Cardiac fibroblast (primary cell): Measurements from ENCODE around the gene TAS1R2.
"Not testable (repeated sequence)": the region's sequence is repeated elsewhere in the genome, so short reads cannot be mapped to it uniquely, and the experiment has no call there.

Experiments
- DNase-seq, 2 donors: peaks; one replicate each; pipeline versions ENCODE4 v3.0.0 to v3.0.0-alpha.2; 2010; ENCODE audit warnings: low read depth in 2 of 2
- H3K4me3 ChIP-seq, 2 donors: replicated peaks in 1 of 2; 1 replicate in 1 of 2; 2 replicates in 1 of 2; pipeline ENCODE4 v1.5.1; 2011; ENCODE audit warnings: low read depth in 2 of 2, low read length in 2 of 2, mild to moderate bottlenecking in 2 of 2, moderate library complexity in 1 of 2
- TF ChIP-seq, protein P1 (sequence below): IDR thresholded peaks from one replicate; pipeline ENCODE4 v1.5.1; 2011; ENCODE audit warnings: low read depth, mild to moderate bottlenecking, low read length, inconsistent platforms

Gene TAS1R2

GRCh38 chr1:18854331-18855025, 5.0 kb downstream of the TAS1R2 start:
- DNase-seq, result no peak
- no peak overlapping the region for H3K4me3 ChIP-seq
- TF ChIP-seq, protein P1, sequence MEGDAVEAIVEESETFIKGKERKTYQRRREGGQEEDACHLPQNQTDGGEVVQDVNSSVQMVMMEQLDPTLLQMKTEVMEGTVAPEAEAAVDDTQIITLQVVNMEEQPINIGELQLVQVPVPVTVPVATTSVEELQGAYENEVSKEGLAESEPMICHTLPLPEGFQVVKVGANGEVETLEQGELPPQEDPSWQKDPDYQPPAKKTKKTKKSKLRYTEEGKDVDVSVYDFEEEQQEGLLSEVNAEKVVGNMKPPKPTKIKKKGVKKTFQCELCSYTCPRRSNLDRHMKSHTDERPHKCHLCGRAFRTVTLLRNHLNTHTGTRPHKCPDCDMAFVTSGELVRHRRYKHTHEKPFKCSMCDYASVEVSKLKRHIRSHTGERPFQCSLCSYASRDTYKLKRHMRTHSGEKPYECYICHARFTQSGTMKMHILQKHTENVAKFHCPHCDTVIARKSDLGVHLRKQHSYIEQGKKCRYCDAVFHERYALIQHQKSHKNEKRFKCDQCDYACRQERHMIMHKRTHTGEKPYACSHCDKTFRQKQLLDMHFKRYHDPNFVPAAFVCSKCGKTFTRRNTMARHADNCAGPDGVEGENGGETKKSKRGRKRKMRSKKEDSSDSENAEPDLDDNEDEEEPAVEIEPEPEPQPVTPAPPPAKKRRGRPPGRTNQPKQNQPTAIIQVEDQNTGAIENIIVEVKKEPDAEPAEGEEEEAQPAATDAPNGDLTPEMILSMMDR, result no peak

DNA sequence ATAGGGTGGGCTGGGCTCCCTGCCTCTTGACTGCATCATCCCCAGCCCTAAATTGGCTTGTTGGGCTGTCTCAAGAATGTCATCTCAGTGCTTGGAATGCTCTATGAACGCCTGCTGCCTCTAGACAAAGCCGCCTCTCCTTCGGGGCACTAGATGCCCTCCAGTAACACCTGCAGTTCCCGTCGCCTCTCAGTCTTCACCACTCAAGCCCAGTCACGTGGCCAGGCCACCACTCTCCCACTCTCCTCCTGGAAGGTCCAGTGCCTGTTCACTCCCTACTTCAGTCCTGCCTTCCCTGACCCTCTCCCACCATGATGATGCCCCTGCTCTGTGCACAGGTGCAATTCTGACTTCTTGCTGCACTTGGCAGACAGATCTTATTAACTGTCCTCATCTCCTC, 7.0 kb downstream of the TAS1R2 start:
- DNase-seq, result no peak
- no peak overlapping the region for H3K4me3 ChIP-seq
- TF ChIP-seq, protein P1, result no peak

DNA sequence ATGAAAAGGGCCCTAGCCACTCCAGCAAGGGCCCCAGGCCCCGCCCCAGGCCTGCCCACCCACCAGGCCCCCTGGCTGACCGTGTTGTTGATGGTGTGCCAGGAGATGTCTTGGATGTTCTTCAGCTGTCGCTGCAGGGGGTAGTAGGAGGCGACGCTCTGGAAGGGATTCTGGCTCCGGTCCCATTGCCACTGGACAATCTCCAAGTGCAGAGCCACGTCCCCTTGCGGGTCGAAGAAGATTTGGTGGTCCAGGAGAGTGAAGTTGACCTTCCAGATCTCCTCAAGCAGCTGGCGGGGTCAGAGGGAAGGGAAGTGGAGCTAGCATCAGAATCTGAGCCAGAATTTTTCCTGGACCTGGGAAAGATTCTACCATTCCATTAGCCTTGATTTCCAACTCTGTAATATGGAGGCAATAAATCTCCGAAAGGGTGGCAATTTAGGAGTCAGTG, 10.2 kb downstream of the TAS1R2 start:
- no peak overlapping the region for H3K4me3 ChIP-seq
- TF ChIP-seq, protein P1, result no peak
- peak in 1 of 2 donors; percentile 45 for DNase-seq

DNA sequence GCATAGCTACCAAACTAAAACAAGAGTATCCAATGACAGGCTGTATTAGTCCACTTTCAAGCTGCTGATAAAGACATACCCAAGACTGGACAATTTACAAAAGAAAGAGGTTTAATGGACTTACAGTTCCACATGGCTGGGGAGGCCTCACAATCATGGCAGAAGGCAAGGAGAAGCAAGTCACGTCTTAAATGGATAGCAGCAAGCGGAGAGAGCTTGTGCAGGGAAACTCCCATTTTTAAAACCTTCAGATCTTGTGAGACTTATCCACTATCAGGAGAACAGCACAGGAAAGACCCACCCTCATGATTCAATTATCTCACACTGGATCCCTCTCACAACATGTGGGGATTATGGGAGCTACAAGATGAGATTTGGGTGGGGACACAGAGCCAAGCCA, 11.7 kb downstream of the TAS1R2 start:
- DNase-seq, H3K4me3 ChIP-seq: not testable (repeated sequence)

DNA sequence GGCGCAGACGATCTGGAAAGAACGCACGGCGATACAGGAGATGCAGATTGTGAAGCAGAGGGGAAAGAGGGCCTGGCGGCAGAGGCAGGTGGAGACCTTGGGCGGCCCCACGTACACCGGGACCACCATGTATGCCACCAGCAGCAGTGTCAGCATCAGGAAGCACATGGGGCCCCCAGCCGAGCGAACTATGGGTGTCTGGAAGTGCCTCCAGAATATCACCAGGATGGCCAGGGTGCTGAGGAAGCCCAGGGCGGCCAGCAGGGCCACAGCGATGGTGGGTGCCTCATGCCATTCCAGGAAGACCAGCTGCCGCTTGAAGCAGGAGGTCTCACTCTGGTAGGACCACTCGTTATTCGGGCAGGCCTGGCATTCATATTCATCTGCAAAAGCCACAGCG, 19.3 kb downstream of the TAS1R2 start:
- no peak overlapping the region for H3K4me3 ChIP-seq
- TF ChIP-seq, protein P1, result no peak
- no peak for DNase-seq

DNA sequence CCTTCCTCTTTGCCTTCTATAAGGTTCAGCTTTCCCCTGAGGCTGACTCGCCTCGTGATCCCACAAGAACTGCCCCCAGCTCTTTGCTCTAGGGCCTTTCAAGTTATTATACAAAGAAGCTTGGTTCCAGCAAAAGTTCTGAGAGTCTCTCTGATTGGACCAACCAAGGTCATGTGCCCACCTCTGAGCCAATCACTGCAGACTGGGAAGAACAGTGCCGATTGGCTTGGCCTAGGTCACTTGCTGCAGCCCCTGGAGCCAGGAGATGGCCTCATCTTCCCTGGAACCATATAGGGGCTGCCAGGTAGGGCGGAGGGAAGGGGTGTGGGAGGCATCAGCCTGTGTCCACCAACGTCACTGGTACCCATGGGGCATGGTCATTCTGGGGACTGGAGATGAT, 22.8 kb downstream of the TAS1R2 start:
- TF ChIP-seq, protein P1, result no peak
- no peak for DNase-seq
- H3K4me3 ChIP-seq, result no peak overlapping the region

GRCh38 chr1:18832319-18832718, 27.1 kb downstream of the TAS1R2 start:
- not testable (repeated sequence) for H3K4me3 ChIP-seq, DNase-seq

- DNase-seq, result no peak
- TF ChIP-seq, protein P1, result no peak
- H3K4me3 ChIP-seq, result no peak overlapping the region
Observed at GRCh38 chr1:18831656-18832055, 27.8 kb downstream of the TAS1R2 start.
